IMR-90 (cell line): ENCODE measurements around the gene ABCF3.

Source experiments
- BHLHE40 ChIP-seq: fragments of 150-350 bp; IDR thresholded peaks from 2 replicates; pipeline ENCODE4 v1.6.1; 2016; ENCODE audit warnings: mild to moderate bottlenecking, low read depth, low read length
- FOS ChIP-seq: fragments of 150-350 bp; IDR thresholded peaks from 2 replicates; pipeline ENCODE4 v1.6.1; 2016; ENCODE audit warnings: low read depth, low read length
- MAFK ChIP-seq: IDR thresholded peaks from 2 replicates; pipeline ENCODE4 v1.6.1; 2012; ENCODE audit warnings: low read depth, low read length, improper control_type of control experiment
- MAZ ChIP-seq: IDR thresholded peaks from 2 replicates; pipeline ENCODE4 v1.6.1; 2012; ENCODE audit warnings: low read depth, mild to moderate bottlenecking, low read length, improper control_type of control experiment, moderate library complexity, borderline replicate concordance
- POLR2A ChIP-seq: IDR thresholded peaks from 2 replicates; pipeline ENCODE4 v1.6.1; 2012; ENCODE audit warnings: mild to moderate bottlenecking, low read depth, low read length
- RAD21 ChIP-seq: IDR thresholded peaks from 2 replicates; pipeline ENCODE4 v1.6.1; 2012; ENCODE audit warnings: low read length, improper control_type of control experiment
- RCOR1 ChIP-seq: IDR thresholded peaks from 2 replicates; pipeline ENCODE4 v1.6.1; 2012; ENCODE audit warnings: mild to moderate bottlenecking, low read length, improper control_type of control experiment; ENCODE audit not compliant: insufficient replicate concordance
- TF ChIP-seq, protein P1 (sequence below): conservative IDR thresholded peaks from 2 replicates; pipeline ENCODE4 v1.5.1; 2012; ENCODE audit warnings: mild to moderate bottlenecking, low read depth, low read length, improper control_type of control experiment

DNA sequence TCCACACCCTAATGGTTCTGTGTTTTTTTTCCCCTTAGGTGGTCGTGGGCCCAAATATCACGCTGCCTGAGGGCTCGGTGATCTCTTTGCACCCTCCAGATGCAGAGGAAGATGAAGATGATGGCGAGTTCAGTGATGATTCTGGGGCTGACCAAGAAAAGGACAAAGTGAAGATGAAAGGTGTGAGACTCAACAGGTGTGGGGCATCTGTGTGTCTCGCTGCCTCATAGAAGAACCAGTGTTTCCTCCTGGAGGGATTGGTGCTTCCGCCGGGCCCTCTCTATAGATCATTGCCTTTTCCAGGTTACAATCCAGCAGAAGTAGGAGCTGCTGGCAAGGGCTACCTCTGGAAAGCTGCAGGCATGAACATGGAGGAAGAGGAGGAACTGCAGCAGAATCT lies 43.8 kb upstream of the ABCF3 start:
- no peak for TF ChIP-seq RAD21
- TF ChIP-seq POLR2A: no peak
- TF ChIP-seq, protein P1, sequence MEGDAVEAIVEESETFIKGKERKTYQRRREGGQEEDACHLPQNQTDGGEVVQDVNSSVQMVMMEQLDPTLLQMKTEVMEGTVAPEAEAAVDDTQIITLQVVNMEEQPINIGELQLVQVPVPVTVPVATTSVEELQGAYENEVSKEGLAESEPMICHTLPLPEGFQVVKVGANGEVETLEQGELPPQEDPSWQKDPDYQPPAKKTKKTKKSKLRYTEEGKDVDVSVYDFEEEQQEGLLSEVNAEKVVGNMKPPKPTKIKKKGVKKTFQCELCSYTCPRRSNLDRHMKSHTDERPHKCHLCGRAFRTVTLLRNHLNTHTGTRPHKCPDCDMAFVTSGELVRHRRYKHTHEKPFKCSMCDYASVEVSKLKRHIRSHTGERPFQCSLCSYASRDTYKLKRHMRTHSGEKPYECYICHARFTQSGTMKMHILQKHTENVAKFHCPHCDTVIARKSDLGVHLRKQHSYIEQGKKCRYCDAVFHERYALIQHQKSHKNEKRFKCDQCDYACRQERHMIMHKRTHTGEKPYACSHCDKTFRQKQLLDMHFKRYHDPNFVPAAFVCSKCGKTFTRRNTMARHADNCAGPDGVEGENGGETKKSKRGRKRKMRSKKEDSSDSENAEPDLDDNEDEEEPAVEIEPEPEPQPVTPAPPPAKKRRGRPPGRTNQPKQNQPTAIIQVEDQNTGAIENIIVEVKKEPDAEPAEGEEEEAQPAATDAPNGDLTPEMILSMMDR: no peak
- no peak for TF ChIP-seq FOS
- no peak for TF ChIP-seq BHLHE40
- no peak for TF ChIP-seq MAFK
- no peak for TF ChIP-seq RCOR1
- TF ChIP-seq MAZ: no peak
